ENCODE data around the gene KRT10. TPM values are rescaled to one million over a fixed set of nuclear protein-coding genes. Genes with fewer than 3 reads are reported as not detected.

The KRT10 gene
- polyA plus RNA-seq, 2 of the 4 experiments (the other 2 are of a cell fraction): 59.8 to 96.2 TPM

DNA sequence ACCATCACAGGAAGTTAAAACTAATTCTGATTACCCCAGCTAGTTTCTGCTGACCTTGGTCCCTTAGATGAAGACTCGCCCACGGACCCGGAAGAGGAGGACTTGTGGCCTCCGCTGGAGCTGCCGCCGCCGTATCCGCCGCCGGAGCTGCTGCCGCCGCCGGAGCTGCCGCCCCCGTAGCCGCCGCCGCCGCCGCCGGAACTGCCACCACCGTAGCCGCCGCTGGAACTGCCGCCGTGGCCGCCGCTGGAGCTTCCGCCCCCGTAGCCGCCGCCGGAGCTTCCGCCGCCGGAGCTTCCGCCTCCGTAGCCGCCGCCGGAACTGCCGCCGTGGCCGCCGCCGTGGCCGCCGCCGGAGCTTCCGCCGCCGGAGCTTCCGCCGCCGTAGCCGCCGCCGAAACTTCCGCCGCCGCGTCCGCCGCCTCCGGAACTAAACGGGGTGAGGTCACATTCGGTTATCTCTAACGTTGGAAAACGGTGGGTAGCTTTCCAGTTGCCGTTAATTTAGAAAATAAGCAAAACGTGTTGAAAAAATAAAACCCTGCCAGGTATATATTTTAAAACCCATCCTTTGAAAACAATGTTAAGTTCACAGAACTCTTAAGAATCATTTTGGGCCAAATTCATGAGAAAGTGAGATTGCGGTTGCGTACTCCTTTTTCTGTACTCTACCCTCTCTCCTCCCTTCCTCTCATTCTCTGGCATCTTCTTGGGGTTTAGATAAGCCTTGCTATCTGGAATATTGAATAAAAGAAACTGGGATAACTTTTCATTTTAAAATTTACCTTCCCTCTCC lies 3.5 kb downstream of the KRT10 start (continued):
- TF ChIP-seq RARB (CRISPR knock-in tag; IDR thresholded peaks at IDR 0.05): no peak
- TF ChIP-seq CEBPB (IDR thresholded peaks at IDR 0.05): no peak; a peak in 1 of 4 replicates
- TF ChIP-seq, protein P1, sequence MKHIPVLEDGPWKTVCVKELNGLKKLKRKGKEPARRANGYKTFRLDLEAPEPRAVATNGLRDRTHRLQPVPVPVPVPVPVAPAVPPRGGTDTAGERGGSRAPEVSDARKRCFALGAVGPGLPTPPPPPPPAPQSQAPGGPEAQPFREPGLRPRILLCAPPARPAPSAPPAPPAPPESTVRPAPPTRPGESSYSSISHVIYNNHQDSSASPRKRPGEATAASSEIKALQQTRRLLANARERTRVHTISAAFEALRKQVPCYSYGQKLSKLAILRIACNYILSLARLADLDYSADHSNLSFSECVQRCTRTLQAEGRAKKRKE (CRISPR knock-in tag; IDR thresholded peaks at IDR 0.05; ENCODE audit: low read depth): 0 out of 2 replicates have a peak, but pooled peaks have one; percentile 40
- no peak for TF ChIP-seq HDAC2 (IDR thresholded peaks at IDR 0.05)
- no peak for TF ChIP-seq CBX2 (IDR thresholded peaks at IDR 0.05; ENCODE audit: borderline replicate concordance, low read depth)
- TF ChIP-seq, protein P2, sequence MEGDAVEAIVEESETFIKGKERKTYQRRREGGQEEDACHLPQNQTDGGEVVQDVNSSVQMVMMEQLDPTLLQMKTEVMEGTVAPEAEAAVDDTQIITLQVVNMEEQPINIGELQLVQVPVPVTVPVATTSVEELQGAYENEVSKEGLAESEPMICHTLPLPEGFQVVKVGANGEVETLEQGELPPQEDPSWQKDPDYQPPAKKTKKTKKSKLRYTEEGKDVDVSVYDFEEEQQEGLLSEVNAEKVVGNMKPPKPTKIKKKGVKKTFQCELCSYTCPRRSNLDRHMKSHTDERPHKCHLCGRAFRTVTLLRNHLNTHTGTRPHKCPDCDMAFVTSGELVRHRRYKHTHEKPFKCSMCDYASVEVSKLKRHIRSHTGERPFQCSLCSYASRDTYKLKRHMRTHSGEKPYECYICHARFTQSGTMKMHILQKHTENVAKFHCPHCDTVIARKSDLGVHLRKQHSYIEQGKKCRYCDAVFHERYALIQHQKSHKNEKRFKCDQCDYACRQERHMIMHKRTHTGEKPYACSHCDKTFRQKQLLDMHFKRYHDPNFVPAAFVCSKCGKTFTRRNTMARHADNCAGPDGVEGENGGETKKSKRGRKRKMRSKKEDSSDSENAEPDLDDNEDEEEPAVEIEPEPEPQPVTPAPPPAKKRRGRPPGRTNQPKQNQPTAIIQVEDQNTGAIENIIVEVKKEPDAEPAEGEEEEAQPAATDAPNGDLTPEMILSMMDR (IDR thresholded peaks at IDR 0.05): no peak

DNA sequence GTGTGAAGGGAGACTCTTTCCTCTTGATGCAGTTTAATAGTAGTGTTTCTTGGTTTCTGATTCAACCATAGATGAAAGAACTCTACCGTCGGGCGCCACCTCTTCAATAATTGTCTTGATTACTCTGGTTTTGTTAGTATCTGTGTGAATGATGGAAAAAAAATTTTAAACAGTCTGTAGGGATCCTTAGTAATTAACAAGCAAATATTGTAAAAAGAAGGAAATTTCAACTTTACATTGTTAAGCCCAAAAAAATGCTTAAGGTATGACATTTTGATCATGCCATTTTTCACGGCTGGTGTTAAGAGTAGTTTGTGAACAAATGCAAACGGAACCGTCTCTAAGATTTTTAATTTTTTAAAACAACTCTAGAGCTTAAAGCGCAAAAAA lies 4.1 kb downstream of the KRT10 start:
- 2% methylated on average over 7 of the region's 7 CpGs for WGBS (ENCODE audit: missing lambda C conversion rate)
- Histone ChIP-seq H3K4me1 (peaks cover 20% of the 10 kb centered on the region), H3K9me3 (no peaks in the 10 kb centered on the region), H3K4me2 (peak overlapping the region; percentile 72), H3K4me3 (peak overlapping the region; percentile 79), H3K27ac (peak overlapping the region; percentile 86 to 94)
- CTCF ChIA-PET: interaction anchor here (0.8 to 6.4 kb wide), 13 partner anchors 9 to 850 kb away, joined by 3 to 51 read pairs (median 4); no protein-coding TSS in a partner anchor
- no peak for FAIRE-seq
- TF ChIP-seq, protein P3, sequence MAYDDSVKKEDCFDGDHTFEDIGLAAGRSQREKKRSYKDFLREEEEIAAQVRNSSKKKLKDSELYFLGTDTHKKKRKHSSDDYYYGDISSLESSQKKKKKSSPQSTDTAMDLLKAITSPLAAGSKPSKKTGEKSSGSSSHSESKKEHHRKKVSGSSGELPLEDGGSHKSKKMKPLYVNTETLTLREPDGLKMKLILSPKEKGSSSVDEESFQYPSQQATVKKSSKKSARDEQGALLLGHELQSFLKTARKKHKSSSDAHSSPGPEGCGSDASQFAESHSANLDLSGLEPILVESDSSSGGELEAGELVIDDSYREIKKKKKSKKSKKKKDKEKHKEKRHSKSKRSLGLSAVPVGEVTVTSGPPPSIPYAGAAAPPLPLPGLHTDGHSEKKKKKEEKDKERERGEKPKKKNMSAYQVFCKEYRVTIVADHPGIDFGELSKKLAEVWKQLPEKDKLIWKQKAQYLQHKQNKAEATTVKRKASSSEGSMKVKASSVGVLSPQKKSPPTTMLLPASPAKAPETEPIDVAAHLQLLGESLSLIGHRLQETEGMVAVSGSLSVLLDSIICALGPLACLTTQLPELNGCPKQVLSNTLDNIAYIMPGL (CRISPR knock-in tag; IDR thresholded peaks at IDR 0.05; ENCODE audit: borderline replicate concordance): no peak
- TF ChIP-seq, protein P4, sequence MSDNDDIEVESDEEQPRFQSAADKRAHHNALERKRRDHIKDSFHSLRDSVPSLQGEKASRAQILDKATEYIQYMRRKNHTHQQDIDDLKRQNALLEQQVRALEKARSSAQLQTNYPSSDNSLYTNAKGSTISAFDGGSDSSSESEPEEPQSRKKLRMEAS (IDR thresholded peaks at IDR 0.05): no peak
- ATAC-seq: no peak
- no peak for DNase-seq (ENCODE audit: low read depth in 1 of 2, low spot score in 1 of 2)
- POLR2A ChIA-PET: interaction anchor here (0.7 to 1.9 kb wide), 30 partner anchors 9 to 871 kb away, joined by 3 to 16 read pairs (median 4); partner anchors contain the start of genes EIF1 and SMARCE1

DNA sequence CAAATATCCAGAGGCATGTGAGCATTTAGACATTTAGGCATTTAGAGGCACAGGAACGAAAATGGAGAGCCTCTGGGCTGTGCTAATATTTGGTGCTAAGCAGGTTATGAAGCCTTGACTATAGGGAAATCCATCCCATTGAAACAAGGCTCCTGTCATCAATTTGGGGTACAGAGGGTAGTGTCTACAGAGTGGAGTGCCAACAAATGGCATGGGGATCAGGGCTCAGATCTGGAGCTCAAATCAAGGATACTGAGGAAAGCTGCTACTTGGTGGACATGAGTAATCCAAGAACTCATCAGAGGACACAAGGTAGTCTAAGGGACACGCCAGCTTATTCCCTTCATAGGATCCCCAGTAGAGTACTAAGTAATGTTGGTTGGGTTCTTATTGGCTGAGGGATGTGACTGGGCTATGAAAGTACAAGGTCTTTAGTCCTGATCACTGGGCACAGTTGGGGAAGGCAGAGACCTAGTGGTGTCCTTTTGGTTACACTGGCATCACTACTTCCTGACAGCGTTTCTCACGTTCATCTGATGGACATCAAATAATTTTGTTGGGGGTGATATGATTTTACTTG lies 5.2 kb downstream of the KRT10 start:
- Histone ChIP-seq H3K4me3 (no peak overlapping the region; the same call in 2 of the 3 replicates), H3K9me3 (no peaks in the 10 kb centered on the region), H3K4me1 (peaks cover 20% of the 10 kb centered on the region), H3K4me2 (peak overlapping the region; percentile 72), H3K27ac (no peak overlapping the region)
- no peak for DNase-seq (ENCODE audit: low read depth in 1 of 2, low spot score in 1 of 2)
- ChIA-PET POLR2A (no interaction called here), CTCF (interaction anchor here (0.8 to 6.4 kb wide), 8 partner anchors 11 to 850 kb away, joined by 3 to 51 read pairs (median 4); no protein-coding TSS in a partner anchor)
- WGBS (ENCODE audit: missing lambda C conversion rate): 92% methylated on average over 4 of the region's 4 CpGs
- no peak for TF ChIP-seq RFX5 (IDR thresholded peaks at IDR 0.05)
- TF ChIP-seq ESRRA (IDR thresholded peaks at IDR 0.05; ENCODE audit: borderline replicate concordance, low read length): no peak
- TF ChIP-seq, protein P5, sequence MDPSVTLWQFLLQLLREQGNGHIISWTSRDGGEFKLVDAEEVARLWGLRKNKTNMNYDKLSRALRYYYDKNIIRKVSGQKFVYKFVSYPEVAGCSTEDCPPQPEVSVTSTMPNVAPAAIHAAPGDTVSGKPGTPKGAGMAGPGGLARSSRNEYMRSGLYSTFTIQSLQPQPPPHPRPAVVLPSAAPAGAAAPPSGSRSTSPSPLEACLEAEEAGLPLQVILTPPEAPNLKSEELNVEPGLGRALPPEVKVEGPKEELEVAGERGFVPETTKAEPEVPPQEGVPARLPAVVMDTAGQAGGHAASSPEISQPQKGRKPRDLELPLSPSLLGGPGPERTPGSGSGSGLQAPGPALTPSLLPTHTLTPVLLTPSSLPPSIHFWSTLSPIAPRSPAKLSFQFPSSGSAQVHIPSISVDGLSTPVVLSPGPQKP (IDR thresholded peaks at IDR 0.05; ENCODE audit: low read depth, low read length): no peak
- no peak for TF ChIP-seq PHF8 (IDR thresholded peaks at IDR 0.05; ENCODE audit: borderline replicate concordance, low read depth)
- TF ChIP-seq HOXB13 (CRISPR knock-in tag; IDR thresholded peaks at IDR 0.05; ENCODE audit: low read depth): no peak
- no peak for TF ChIP-seq KDM1A (IDR thresholded peaks at IDR 0.05; ENCODE audit: low read depth)
- TF ChIP-seq SMC3 (IDR thresholded peaks at IDR 0.05): no peak
- no peak for FAIRE-seq
- no peak for ATAC-seq
